Measurements from ENCODE around the gene ATP8B4.

ATP8B4 gene

GRCh38 chr15:49988766-49989165 is 130.3 kb downstream of the ATP8B4 start:
- H4K20me1 ChIP-seq (ENCODE audit: insufficient read depth, low read length, poor library complexity, severe bottlenecking): no peaks in the 10 kb centered on the region
- H3K9ac ChIP-seq (ENCODE audit: low read depth, low read length, poor library complexity, severe bottlenecking): no peak overlapping the region
- H3K27me3 ChIP-seq (ENCODE audit: insufficient read depth, low read length, poor library complexity, severe bottlenecking): no peaks in the 10 kb centered on the region
- no peak overlapping the region for H2AFZ ChIP-seq (ENCODE audit: low read length)
- H3K79me2 ChIP-seq (ENCODE audit: insufficient read depth, low read length): no peaks in the 10 kb centered on the region
- H3K9me2 ChIP-seq (replicated peaks; ENCODE audit: low read depth, low read length): no peaks in the 10 kb centered on the region
- no peaks in the 10 kb centered on the region for H3K9me3 ChIP-seq (ENCODE audit: insufficient read depth, low read depth, low read length)
- no peaks in the 10 kb centered on the region for H3F3A ChIP-seq (ENCODE audit: low read depth)
- H3K4me3 ChIP-seq (ENCODE audit: low read length, poor library complexity, severe bottlenecking): no peak overlapping the region
- H3K36me3 ChIP-seq (ENCODE audit: insufficient read depth, low read length): no peaks in the 10 kb centered on the region
- TF ChIP-seq, protein P1, sequence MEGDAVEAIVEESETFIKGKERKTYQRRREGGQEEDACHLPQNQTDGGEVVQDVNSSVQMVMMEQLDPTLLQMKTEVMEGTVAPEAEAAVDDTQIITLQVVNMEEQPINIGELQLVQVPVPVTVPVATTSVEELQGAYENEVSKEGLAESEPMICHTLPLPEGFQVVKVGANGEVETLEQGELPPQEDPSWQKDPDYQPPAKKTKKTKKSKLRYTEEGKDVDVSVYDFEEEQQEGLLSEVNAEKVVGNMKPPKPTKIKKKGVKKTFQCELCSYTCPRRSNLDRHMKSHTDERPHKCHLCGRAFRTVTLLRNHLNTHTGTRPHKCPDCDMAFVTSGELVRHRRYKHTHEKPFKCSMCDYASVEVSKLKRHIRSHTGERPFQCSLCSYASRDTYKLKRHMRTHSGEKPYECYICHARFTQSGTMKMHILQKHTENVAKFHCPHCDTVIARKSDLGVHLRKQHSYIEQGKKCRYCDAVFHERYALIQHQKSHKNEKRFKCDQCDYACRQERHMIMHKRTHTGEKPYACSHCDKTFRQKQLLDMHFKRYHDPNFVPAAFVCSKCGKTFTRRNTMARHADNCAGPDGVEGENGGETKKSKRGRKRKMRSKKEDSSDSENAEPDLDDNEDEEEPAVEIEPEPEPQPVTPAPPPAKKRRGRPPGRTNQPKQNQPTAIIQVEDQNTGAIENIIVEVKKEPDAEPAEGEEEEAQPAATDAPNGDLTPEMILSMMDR (conservative IDR thresholded peaks at IDR 0.05; ENCODE audit: low read length): no peak
- TF ChIP-seq EZH2phosphoT487 (IDR thresholded peaks at IDR 0.05; ENCODE audit: borderline replicate concordance): no peak
- no peak overlapping the region for H3K4me2 ChIP-seq (ENCODE audit: low read depth, low read length, poor library complexity, severe bottlenecking)
- no peaks in the 10 kb centered on the region for H3K4me1 ChIP-seq (ENCODE audit: insufficient read depth, low read length, poor library complexity, severe bottlenecking)

DNA sequence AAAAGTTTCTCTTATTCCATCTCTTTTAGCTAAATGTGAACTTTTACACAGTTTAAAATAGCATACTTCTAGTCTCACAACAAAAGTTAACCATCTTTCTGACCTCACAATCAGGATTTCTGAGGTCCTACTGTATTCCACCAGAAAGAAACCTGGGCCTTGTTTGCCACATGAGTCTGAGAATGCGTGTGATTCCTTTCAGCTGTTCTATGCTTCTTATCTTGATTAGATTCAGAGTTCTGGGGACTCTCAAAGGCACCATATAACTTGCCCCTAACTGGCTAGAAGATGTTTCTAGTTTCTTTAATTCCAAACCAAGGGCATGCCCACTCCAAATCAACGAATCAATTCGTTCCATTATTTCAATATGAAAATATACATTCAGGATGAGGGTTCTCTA is 131.1 kb downstream of the ATP8B4 start:
- no peaks in the 10 kb centered on the region for H3K9me3 ChIP-seq (ENCODE audit: insufficient read depth, low read depth, low read length)
- H3K36me3 ChIP-seq (ENCODE audit: insufficient read depth, low read length): no peaks in the 10 kb centered on the region
- H3F3A ChIP-seq (ENCODE audit: low read depth): no peaks in the 10 kb centered on the region
- no peaks in the 10 kb centered on the region for H3K27me3 ChIP-seq (ENCODE audit: insufficient read depth, low read length, poor library complexity, severe bottlenecking)
- no peaks in the 10 kb centered on the region for H4K20me1 ChIP-seq (ENCODE audit: insufficient read depth, low read length, poor library complexity, severe bottlenecking)
- no peak overlapping the region for H3K9ac ChIP-seq (ENCODE audit: low read depth, low read length, poor library complexity, severe bottlenecking)
- H2AFZ ChIP-seq (ENCODE audit: low read length): no peak overlapping the region
- H3K9me2 ChIP-seq (replicated peaks; ENCODE audit: low read depth, low read length): no peaks in the 10 kb centered on the region
- H3K4me2 ChIP-seq (ENCODE audit: low read depth, low read length, poor library complexity, severe bottlenecking): no peak overlapping the region
- H3K4me3 ChIP-seq (ENCODE audit: low read length, poor library complexity, severe bottlenecking): no peak overlapping the region
- no peaks in the 10 kb centered on the region for H3K4me1 ChIP-seq (ENCODE audit: insufficient read depth, low read length, poor library complexity, severe bottlenecking)
- no peaks in the 10 kb centered on the region for H3K79me2 ChIP-seq (ENCODE audit: insufficient read depth, low read length)
- TF ChIP-seq EZH2phosphoT487 (IDR thresholded peaks at IDR 0.05; ENCODE audit: borderline replicate concordance): no peak
- TF ChIP-seq, protein P1 (conservative IDR thresholded peaks at IDR 0.05; ENCODE audit: low read length): no peak

- Histone ChIP-seq H3K9me3 (ENCODE audit: insufficient read depth, low read depth, low read length) (no peaks in the 10 kb centered on the region), H3K4me2 (ENCODE audit: low read depth, low read length, poor library complexity, severe bottlenecking) (no peak overlapping the region), H3K79me2 (ENCODE audit: insufficient read depth, low read length) (no peaks in the 10 kb centered on the region), H3K9me2 (replicated peaks; ENCODE audit: low read depth, low read length) (no peaks in the 10 kb centered on the region), H3K4me3 (ENCODE audit: low read length, poor library complexity, severe bottlenecking) (no peak overlapping the region), H3F3A (ENCODE audit: low read depth) (no peaks in the 10 kb centered on the region), H3K27me3 (ENCODE audit: insufficient read depth, low read length, poor library complexity, severe bottlenecking) (no peaks in the 10 kb centered on the region), H4K20me1 (ENCODE audit: insufficient read depth, low read length, poor library complexity, severe bottlenecking) (no peaks in the 10 kb centered on the region), H3K36me3 (ENCODE audit: insufficient read depth, low read length) (no peaks in the 10 kb centered on the region), H3K9ac (ENCODE audit: low read depth, low read length, poor library complexity, severe bottlenecking) (no peak overlapping the region), H2AFZ (ENCODE audit: low read length) (no peak overlapping the region), H3K4me1 (ENCODE audit: insufficient read depth, low read length, poor library complexity, severe bottlenecking) (no peaks in the 10 kb centered on the region)
- TF ChIP-seq EZH2phosphoT487 (IDR thresholded peaks at IDR 0.05; ENCODE audit: borderline replicate concordance): no peak
- TF ChIP-seq, protein P1 (conservative IDR thresholded peaks at IDR 0.05; ENCODE audit: low read length): no peak
These were observed 131.7 kb downstream of the ATP8B4 start for GRCh38 chr15:49987198-49987785.

Data from Loucy (cell line).